GM04504 (cell line): ENCODE data around the gene RAB9A.
A peak's percentile ranks its signal among the peaks of the same experiment; 100 is the strongest.
"Not testable (repeated sequence)": the region's sequence is repeated elsewhere in the genome, so short reads cannot be mapped to it uniquely, and the experiment has no call there.

Experiments
- DNase-seq: peaks from one replicate; pipeline ENCODE4 v3.0.0-alpha.2; 2012; ENCODE audit warnings: low read depth

RAB9A gene

GRCh38 chrX:13700380-13700779, 11.5 kb downstream of the RAB9A start:
- DNase-seq, result no peak

GRCh38 chrX:13702111-13702789, 13.3 kb downstream of the RAB9A start:
- DNase-seq, result no peak

- DNase-seq, result no peak
These were observed 14.2 kb downstream of the RAB9A start for GRCh38 chrX:13703135-13703534.

DNA sequence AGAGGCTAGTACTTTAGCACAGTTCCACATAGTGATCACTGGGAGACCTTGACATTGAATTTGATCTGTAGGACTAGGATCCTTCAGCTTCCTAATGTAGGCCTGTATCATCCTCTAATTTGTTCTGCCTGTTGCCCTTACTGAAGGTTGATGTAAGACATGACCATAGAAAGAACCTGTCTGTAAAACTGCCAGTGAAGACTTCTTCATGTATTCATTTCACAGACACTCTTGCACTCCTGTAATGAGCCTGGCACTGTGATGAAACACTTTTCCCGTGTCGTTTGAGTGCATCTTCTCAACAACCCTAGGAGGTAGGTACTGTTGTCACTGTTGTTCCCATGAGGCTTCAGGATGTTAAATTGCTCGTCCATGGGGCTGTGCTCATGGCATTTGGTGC, 14.7 kb downstream of the RAB9A start:
- DNase-seq, result no peak

GRCh38 chrX:13711141-13711540, 22.2 kb downstream of the RAB9A start:
- no peak for DNase-seq

GRCh38 chrX:13716455-13716854, 27.5 kb downstream of the RAB9A start:
- DNase-seq, result no peak

DNA sequence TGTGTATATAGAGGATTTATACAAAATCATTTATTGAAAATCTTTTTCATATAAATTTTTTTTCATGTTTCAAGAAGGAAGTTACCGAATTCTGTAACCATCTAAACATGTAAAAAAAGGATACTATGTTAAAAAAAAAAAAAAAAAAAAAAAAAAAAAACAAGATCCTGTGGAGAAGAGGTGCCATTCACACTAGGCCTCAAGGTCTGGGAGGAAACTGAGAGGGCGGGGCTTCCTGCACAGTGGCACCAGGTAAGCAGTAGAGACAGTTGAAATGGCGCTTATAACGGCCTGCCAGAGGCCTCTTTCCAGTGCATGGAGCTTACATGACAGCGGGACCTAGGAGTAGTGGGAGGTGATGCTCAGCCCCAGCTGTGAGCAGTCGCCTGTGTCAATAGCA, 28.0 kb downstream of the RAB9A start:
- DNase-seq, result no peak

DNA sequence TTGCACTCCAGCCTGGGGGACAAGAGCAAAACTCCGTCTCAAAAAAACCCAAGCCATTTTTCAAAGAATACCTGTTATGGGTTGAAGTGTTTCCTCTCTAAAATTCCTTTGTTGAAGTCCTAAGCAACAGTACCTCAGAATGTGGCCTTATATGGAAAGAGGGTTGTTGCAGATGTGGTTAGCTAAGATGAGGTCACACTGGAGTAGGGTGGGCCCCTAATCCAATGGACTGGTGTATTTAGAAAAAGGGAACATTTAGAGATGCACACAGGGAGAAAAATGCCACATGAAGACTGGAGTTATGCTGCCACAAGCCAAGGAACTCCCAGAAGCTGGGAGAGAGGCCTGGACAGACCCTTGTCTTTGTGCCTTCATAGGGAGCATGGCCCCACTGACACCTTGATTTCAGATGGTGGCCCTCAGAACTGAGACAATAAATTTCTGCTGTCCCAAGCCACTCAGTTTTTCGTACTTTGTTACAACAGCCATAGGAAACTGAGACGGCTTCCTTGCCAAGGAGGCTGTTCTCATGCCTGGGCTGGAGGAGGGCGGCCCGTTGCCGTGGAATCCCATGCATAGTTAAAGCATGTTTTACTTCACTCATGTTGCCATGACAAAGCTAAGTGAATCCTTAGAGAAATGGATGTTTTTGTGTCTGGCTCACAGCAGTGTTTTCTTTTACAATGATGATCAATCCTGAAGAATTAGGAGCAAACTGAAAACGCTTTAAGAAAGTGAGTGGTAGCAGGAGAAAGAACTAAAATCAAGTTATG, 29.0 kb downstream of the RAB9A start:
- DNase-seq, result no peak

- DNase-seq, result no peak
These were observed 30.4 kb downstream of the RAB9A start for GRCh38 chrX:13719192-13719856.

DNA sequence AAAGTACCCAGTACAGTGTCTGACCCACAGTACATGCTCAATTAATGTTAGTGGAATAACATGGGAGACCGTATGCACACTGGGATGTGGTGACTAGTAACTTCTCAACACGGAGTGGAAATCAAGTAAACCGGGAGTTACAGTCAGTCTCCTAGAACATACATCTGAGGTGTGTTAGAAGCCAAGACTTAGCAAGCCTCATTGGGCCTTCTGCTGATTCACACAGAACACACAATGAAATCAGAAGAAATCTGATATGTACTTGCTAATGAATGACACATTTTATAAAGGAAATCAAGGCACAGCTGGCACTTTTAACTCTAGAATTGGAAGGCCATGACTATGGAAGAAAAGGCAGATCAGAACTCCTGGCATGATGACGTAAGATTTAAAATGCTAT, 32.4 kb downstream of the RAB9A start:
- no peak for DNase-seq

DNA sequence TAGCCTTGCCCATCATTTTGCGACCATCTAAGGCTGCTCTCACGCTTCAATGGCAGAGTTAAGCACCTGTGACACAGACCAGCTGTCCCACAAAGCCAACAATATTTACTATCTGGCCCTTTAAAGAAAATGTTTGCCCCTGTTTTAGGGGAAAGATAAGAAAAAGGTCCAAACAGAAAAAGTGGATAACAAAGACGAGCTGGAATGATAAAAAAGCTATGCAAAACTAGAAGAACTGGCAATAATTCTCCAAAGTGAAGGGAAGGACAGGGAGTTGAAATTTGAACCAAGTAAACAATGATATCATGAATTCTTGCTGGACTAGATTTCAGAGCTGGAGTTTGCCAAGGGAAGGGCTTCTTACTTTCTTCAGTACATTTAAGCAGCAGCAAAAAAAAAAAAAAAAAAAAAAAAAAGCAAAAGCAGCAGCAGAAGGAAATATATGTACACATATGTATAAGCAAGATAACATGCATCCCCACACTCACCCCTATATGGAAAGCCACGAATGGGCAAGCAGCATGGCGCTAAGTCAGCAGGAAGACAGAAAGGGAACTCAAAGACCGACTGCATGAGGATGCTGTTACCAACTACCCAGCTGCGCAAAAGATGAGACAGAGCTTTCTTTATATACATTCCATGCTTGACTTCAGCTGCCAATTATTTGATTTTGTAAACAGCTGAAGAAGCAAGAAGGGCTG, 33.0 kb downstream of the RAB9A start:
- no peak for DNase-seq

- DNase-seq, result not testable (repeated sequence)
These were observed 36.0 kb downstream of the RAB9A start for GRCh38 chrX:13724878-13725277.

GRCh38 chrX:13726583-13726982, 37.7 kb downstream of the RAB9A start:
- DNase-seq, result not testable (repeated sequence)

- DNase-seq, result not testable (repeated sequence)
These were observed 41.6 kb downstream of the RAB9A start for GRCh38 chrX:13730523-13730922.

DNA sequence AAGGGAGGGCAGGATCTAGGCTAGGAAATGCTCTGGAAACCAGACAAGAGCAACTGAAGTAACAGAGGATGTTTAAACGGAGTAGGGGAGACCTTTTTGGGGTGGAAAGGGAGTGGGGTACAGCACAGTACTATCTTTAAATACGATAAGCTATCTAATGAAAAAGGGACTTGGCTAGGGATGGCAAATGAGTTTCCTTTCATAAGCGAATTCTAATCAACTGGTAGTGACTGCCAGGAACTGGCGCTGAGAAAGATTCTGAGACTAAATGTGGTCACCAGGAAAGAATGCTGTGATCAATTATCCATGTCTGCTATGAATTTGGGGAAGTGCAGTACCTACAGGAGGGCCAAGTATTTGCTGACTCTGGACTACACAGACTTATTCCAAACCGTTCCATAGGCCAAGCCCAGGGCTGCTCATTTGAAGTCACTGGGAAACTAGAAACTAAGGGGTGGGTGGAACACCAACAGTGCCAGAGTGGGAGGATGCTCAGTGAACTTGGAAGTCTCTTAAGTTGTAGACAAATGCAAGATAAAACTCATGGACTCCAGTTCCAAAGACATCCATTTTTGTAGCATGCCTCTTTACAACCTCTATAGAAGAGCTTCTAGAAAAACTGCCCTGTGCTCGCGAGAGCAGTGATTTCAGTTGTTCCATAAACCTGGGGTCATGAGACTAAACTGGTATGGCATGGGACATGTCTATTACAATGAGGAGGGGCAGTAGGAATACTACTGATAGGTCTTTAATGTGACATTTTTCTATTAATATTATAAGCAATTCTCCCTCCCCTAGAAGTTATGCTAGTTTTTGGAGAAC, 43.5 kb downstream of the RAB9A start:
- DNase-seq, result no peak

GRCh38 chrX:13733506-13733905, 44.6 kb downstream of the RAB9A start:
- no peak for DNase-seq

DNA sequence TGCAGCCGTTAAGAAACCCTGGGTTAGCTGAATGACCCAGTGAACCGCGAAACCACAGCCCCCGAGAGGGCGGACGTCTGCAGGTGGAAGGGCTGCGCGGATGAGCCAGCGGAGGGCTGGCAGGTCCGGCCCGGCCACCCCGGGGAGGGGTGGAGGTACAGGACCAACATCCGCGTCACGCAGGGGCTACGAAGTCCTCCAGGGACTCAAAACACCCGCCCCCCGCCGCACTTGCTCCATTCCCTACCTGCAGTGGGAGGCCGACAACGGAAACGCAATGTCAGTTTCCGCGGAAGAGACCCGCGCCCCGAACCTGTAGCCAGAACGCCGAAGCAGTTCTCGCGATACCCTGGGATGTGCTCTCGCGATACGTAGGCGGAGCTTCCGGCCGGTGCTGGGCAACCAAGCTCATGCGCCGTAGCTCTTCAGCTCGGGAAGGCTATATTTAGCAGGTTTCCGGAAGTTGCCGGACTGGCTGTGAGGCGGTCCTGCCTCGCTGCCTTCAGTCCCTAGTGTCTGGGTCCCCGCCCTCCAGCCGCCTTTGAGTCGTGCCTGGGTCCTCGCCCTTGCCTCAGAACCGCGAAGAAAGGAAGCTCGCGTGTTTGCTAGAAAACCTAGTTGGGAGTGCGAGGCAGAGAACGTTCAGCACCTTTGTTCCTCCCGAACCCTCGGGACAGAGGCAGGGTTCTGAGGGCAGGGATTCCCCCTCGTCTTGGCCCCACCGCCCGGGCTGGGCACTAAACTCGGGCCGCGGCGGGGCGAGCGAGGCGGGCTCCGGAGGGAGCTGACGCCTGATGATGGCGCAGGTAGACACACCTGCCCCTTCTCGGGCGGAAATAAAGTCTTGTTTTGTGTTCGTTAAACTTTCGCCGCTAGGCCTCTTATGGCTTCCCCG, 45.6 kb downstream of the RAB9A start, which contains the start of the genes OFD1 and TRAPPC2:
OFD1 (plus strand) TSS at position 471 of the 895 bp plus-strand sequence; CDS start at position 795, 324 bp downstream.
TRAPPC2 (minus strand) TSS at position 343 of the 895 bp plus-strand sequence. CDS start 14,657 bp downstream, outside the sequence.
- DNase-seq, result peak; percentile 92

- DNase-seq, result no peak
These were observed 52.8 kb downstream of the RAB9A start for GRCh38 chrX:13741695-13742094.

GRCh38 chrX:13742397-13743176, 53.7 kb downstream of the RAB9A start:
- no peak for DNase-seq
